Panc1 (cell line): ENCODE data around the gene ST6GALNAC6. TPM values are rescaled to one million over a fixed set of nuclear protein-coding genes. Genes with fewer than 3 reads are reported as not detected.

Experiments used
- ATAC-seq: fragments of 200-7000 bp; cut with Tn5 transposase; 2 replicates; pipeline ENCODE4 v1.9.1; 2020; ENCODE audit warnings: mild to moderate bottlenecking, moderate library complexity
- BruUV-seq: library from RNA; stranded (reverse); fragments of 400-500 nt; replicated peaks from 2 replicates; lab custom pipeline; 2021; lab: Mats Ljungman, UMichigan
- CTCF ChIA-PET: fragments of 300-600 bp; sonication (Branson Sonifier 250); formaldehyde crosslinking; loops from one replicate; lab custom pipeline; 2022; ENCODE audit warnings: antibody characterized with exemption; lab: Charles Lee
- POLR2A ChIA-PET: fragments of 300-600 bp; sonication (Branson Sonifier 250); formaldehyde crosslinking; loops from one replicate; lab custom pipeline; 2022; ENCODE audit warnings: antibody characterized with exemption; lab: Charles Lee
- DNase-seq: peaks from one replicate; pipeline ENCODE4 v3.0.0-alpha.2; 2010; ENCODE audit warnings: low read depth, low spot score
- H3K27ac ChIP-seq: 2 replicates; pipeline ENCODE4 v1.5.1; 2011; ENCODE audit warnings: mild to moderate bottlenecking, low read length, inconsistent platforms
- H3K27me3 ChIP-seq: fragments of 200-500 bp; sonication (Bioruptor generic); 2 replicates; pipeline ENCODE4 v1.6.0; 2014; ENCODE audit warnings: low read length, inconsistent platforms; ENCODE audit not compliant: control insufficient read depth, insufficient read depth
- H3K36me3 ChIP-seq: fragments of 200-500 bp; sonication (Bioruptor generic); 2 replicates; pipeline ENCODE4 v1.5.1; 2014; ENCODE audit warnings: inconsistent platforms, mild to moderate bottlenecking, low read length, moderate library complexity; ENCODE audit not compliant: control insufficient read depth, insufficient read depth
- H3K4me1 ChIP-seq: 2 replicates; pipeline ENCODE4 v1.5.1; 2011; ENCODE audit warnings: inconsistent platforms, mild to moderate bottlenecking, low read length, moderate library complexity; ENCODE audit not compliant: control insufficient read depth, insufficient read depth
- H3K4me3 ChIP-seq, 2 experiments: 2 replicates each; pipeline ENCODE4 v1.5.1; 2011 to 2012; ENCODE audit warnings: low read depth in 2 of 2, low read length in 2 of 2, mild to moderate bottlenecking in 2 of 2, inconsistent platforms in 1 of 2, moderate library complexity in 1 of 2
- H3K9me3 ChIP-seq: fragments of 200-500 bp; sonication (Bioruptor generic); 2 replicates; pipeline ENCODE4 v1.5.1; 2014; ENCODE audit warnings: low read depth, mild to moderate bottlenecking, inconsistent platforms, low read length, moderate library complexity; ENCODE audit not compliant: control insufficient read depth, insufficient read depth
- CTCF ChIP-seq: fragments of 450-650 bp; IDR thresholded peaks from 2 replicates; pipeline ENCODE4 v1.5.1; 2017; ENCODE audit warnings: mild to moderate bottlenecking
- POLR2AphosphoS5 ChIP-seq: IDR thresholded peaks from 2 replicates; pipeline ENCODE4 v1.6.1; 2012; ENCODE audit warnings: mild to moderate bottlenecking, low read depth, low read length, moderate library complexity
- REST ChIP-seq, 2 experiments: IDR thresholded peaks; 2 replicates each; pipeline ENCODE4 v1.6.1; 2011 to 2012; ENCODE audit warnings: low read depth in 2 of 2, control low read depth in 1 of 2, low read length in 1 of 2, mild to moderate bottlenecking in 1 of 2, moderate library complexity in 1 of 2; ENCODE audit not compliant: insufficient read depth in 1 of 2
- SIN3A ChIP-seq: IDR thresholded peaks from 2 replicates; pipeline ENCODE4 v1.6.1; 2012; ENCODE audit warnings: low read depth, mild to moderate bottlenecking, low read length, moderate library complexity, borderline replicate concordance; ENCODE audit not compliant: insufficient read depth
- TCF7L2 ChIP-seq: IDR thresholded peaks from 2 replicates; pipeline ENCODE4 v1.6.1; 2011; ENCODE audit warnings: mild to moderate bottlenecking, low read depth, low read length, inconsistent platforms
- in situ Hi-C: cut with HindIII; loops from 2 replicates; pipeline ENCODE4 v1.10.0; 2016; ENCODE audit warnings: low sequenced_read_pairs, low pct_unique_long_range_greater_than_20kb
- intact Hi-C: fragments of 100-400 bp; cut with micrococcal nuclease; formaldehyde crosslinking; loops from one replicate; pipeline ENCODE4 v1.10.0; 2022; ENCODE audit not compliant: unreplicated experiment
- total RNA-seq: library from RNA; stranded (reverse); gene quantifications from one replicate; pipeline ENCODE4 v1.2.1, GENCODE V29; 2021; ENCODE audit not compliant: unreplicated experiment

The ST6GALNAC6 gene
- total RNA-seq, 1 experiment from 2014 or later: 50.2 TPM

GRCh38 chr9:127892831-127893230 is 6.6 kb downstream of the ST6GALNAC6 start:
- in situ Hi-C loops: no loop called here
- CTCF ChIA-PET: no interaction called here
- TSS peak; percentile 36 for BruUV-seq

GRCh38 chr9:127890053-127890452 is 9.3 kb downstream of the ST6GALNAC6 start:
- ChIA-PET CTCF (no interaction called here), POLR2A (interaction anchor here (0.5 kb wide), 1 partner anchor 73 kb away, joined by 3 read pairs; no protein-coding TSS in a partner anchor)

More at GRCh38 chr9:127892831-127893230, 6.6 kb downstream of the ST6GALNAC6 start:
- Histone ChIP-seq H3K27ac (no peak overlapping the region), H3K27me3 (no peaks in the 10 kb centered on the region), H3K36me3 (peaks cover 7% of the 10 kb centered on the region; the same call in 1 of the 2 replicates), H3K4me3 (no peak overlapping the region), H3K9me3 (no peaks in the 10 kb centered on the region; the same call in 1 of the 2 replicates), H3K4me1 (no peaks in the 10 kb centered on the region)
- POLR2A ChIA-PET: interaction anchor here (0.7 kb wide), 1 partner anchor 24 kb away, joined by 3 read pairs; no protein-coding TSS in a partner anchor
- TF ChIP-seq POLR2AphosphoS5: no peak
- TF ChIP-seq REST (IDR thresholded peaks at IDR 0.05; ENCODE audit: insufficient read depth in 1 of 2, low read depth in 2 of 2, low read length in 1 of 2): no peak
- no peak for DNase-seq
- no peak for ATAC-seq
- intact Hi-C loops: no loop called here

More at GRCh38 chr9:127890053-127890452, 9.3 kb downstream of the ST6GALNAC6 start:
- ATAC-seq: no peak
- Histone ChIP-seq H3K27ac (no peak overlapping the region), H3K4me1 (peaks cover 13% of the 10 kb centered on the region), H3K36me3 (peaks cover 7% of the 10 kb centered on the region; the same call in 1 of the 2 replicates), H3K9me3 (no peaks in the 10 kb centered on the region; the same call in 1 of the 2 replicates), H3K4me3 (no peak overlapping the region), H3K27me3 (no peaks in the 10 kb centered on the region)
- no TSS peak for BruUV-seq
- intact Hi-C loops: no loop called here
- DNase-seq: no peak
- in situ Hi-C loops: no loop called here
- TF ChIP-seq SIN3A (no peak), TCF7L2 (no peak), REST (IDR thresholded peaks at IDR 0.05; ENCODE audit: insufficient read depth in 1 of 2, low read depth in 2 of 2, low read length in 1 of 2) (no peak), CTCF (no peak), POLR2AphosphoS5 (no peak)
